Inferior parietal cortex (tissue), 1 donor: ENCODE data around the gene CPNE8.

ENCODE experiments used
- DNase-seq: peaks from one replicate; pipeline ENCODE4 v3.0.0-alpha.2; 2016; ENCODE audit errors: extremely low spot score

CPNE8 gene

DNA sequence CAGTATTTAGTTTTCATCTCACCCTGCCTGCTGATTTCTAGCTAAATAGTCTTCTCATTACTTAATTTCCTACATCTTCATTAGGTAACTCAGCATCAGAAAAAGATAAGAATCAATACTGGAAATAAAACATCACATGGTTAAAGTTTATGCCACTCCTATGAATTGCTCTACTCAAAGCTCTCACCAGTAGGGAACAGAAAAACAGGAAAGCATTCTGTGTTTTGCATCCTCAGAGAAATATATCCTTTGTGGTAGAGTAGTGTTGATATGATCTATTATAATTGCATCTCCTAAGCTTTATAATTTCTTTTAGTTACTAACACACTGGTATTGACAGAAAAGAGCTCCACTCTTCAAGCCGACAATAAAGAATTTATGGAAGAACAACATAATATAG, 9.9 kb downstream of the CPNE8 start:
- no peak for DNase-seq

GRCh38 chr12:38892976-38893375, 12.4 kb downstream of the CPNE8 start:
- DNase-seq, result no peak

DNA sequence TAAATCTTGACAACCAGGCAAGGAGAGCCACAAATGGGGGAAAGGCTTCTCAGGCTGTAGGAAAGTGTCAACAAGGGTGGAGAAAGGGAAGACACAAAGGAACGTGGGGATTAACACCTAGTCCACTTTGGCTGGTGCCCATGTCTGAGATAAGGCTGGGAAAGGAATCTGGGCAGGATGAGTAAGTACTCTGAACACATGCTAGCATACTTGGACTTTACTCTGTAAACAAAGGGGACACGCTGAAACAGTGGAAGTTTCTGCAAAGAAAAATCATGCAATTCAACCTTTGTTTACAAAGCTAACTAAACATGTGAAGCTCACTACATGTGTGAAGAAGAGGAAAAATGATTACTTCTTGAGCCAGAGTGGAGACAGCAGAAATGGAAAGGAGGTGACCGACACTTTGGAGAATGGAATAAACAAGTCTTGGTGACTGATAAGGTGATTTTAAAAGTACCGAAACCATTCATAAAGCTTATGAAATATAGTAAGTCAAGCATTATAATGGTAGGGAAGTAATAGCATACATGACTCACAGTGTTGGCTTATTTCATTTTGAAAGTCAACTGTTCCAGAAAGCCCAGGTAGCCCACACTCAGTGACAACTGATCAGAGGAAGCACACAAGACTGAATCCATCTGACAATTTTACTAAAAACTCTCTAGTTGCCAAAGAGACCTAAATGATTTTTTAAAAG, 13.2 kb downstream of the CPNE8 start:
- DNase-seq, result no peak

DNA sequence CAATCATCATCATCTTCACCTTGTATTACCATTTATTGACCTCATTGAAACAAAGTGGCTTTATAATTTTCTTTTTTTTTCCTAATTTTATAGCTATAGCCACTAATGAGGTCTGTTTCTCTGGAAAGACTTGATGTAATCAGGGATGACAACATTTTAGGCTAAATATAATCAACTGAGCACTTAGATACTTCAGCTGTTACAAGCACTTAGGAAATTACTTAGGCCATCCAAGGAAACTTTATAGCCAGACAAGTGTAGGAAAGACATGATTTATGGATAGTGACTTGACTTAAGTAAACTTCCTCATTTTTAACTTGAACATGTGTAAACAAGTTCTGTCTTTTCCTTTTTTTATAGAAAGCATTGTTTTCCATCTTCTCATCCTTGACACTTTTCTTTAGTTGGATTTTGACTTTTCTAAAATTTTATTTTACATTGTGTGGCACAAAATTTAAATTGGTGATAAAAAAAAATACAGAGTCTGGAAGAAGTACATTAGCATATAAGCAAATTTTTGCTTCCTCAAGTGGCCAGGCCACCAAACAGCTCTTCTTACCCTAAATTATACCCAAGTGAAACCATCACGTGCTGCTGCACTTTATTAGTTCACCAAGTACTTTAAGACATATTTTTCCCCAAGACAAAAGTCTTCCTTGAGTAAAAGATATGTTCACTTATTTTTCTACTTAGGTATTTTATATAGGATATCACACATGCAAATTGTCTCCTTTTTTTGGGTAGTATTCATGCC, 15.1 kb downstream of the CPNE8 start:
- no peak for DNase-seq

DNA sequence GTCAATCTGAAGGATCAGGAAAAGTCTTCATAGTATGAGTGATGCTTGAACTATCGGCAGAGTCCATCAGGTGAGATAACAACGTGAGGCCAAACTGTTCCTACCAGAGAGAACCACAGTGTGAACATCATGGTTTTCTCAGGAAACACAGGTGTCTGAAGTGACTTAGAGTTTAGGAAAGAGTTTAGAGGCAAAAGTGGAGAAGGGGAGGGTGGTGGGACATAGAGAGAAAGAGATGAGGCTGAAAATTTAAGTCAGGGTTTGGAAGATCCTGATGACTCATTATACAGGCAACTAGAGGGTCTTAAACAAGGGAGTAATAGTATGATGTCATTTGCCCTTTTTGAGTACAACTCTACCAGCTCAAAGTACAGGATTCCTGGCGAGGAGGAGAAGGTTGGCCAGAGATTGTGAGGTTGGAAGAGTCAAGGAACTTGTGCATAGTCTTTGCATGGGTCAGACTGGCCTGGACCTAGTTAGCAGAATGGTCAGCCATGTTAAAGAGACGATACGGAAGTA, 16.0 kb downstream of the CPNE8 start:
- no peak for DNase-seq

DNA sequence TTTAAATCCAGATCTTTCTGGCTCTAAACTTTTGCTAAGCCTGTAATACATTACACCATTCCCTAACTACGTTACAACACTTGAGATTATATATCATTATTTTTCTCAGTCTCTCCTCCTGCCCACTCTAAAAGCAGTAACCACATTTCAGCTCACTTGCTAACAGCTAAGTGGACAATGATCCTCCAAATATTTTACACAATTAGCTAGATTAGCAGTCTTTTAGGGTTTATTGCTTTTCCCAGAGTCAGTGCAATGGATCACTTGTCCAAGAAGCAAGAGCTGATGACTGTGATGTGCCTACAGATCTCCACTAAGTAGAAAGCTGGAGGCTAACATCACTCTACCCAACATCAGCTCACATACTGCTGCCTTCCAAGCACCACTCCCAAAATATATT, 17.6 kb downstream of the CPNE8 start:
- DNase-seq, result no peak

GRCh38 chr12:38886931-38887330, 18.5 kb downstream of the CPNE8 start:
- no peak for DNase-seq

DNA sequence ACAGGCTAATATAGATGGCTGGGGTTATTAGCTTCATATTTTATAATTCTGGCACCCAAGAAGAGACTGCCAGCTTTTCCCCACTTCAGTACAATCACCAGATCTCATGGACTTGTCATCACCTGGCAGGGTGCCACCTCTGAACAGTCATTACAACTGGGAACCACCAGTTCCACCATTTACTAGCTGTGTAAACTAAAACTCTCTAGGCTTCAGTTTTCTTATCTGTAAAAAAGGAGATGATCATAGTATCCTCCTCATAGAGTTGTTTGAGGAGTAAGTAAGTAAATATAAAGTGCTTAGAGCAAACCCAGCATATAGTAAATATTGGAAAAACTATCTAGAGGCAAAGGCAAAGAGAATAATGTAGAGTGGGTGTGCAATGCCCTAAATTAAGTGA, 19.3 kb downstream of the CPNE8 start:
- no peak for DNase-seq

- no peak for DNase-seq
Observed at GRCh38 chr12:38884666-38885065, 20.7 kb downstream of the CPNE8 start.

DNA sequence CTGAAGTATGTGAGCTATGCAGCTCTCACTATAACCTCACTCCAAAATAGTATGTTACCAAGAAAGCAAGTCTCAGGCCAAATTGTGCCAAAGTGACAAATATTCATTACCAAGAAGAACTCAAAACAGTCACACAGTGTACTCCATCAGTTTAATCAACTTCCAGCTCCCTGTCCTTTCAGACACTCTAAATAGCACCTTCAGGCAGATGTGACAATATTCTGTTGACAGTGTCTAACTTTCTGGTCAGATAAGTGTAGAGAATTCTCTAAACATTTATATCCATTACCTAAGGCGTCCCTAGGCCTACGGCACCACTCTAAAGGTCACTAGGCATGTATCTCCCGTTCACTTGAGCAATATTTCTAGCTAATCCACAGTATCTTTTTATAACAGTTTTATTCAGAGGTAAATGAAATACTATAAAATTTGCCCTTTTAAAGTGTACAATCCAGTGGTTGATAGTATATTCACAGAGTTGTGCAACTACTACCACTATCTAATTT, 21.7 kb downstream of the CPNE8 start:
- no peak for DNase-seq

- no peak for DNase-seq
Observed at GRCh38 chr12:38880288-38880687, 25.1 kb downstream of the CPNE8 start.

DNA sequence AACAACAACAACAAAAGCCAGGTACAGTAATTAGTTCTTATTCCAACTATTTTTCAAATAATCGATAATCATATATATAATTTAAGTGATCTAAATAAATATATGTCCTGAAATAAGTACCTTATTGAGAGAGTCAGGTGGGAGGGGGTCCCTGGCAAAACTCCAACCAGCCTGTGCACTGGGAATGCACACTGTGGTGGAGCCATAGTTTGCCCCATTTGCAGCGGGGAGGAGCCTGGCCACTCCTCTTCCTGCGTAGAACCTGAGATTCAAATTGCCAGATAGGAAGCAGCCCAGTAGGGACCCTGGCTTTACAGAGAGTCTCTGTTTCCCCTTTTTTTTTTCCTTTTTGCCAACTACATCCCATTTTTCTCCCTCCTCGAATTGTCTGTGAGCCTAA, 26.4 kb downstream of the CPNE8 start:
- no peak for DNase-seq

- DNase-seq, result no peak
Observed at GRCh38 chr12:38878333-38878705, 27.1 kb downstream of the CPNE8 start.

- DNase-seq, result no peak
Observed at GRCh38 chr12:38875586-38876228, 29.7 kb downstream of the CPNE8 start.

- no peak for DNase-seq
Observed at GRCh38 chr12:38872561-38872960, 32.8 kb downstream of the CPNE8 start.

- no peak for DNase-seq
Observed at GRCh38 chr12:38872156-38872555, 33.2 kb downstream of the CPNE8 start.

DNA sequence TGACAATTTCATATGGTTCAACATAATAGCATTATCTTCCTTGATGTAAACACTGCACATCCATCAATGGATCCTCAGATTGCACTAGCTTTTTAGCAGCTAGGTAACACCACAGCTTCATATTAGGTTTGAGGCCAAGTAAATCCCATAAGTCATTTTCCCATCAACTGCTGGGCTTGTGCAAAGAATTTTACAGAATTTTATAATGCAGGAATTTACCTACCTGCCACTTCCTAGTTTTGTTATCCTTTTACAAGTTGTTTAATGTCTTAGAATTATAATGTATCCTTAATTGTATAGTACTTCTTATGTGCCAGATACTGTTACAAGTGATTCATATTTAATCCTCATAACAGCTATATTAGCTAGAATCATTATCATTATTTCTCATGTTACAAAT, 36.4 kb downstream of the CPNE8 start:
- no peak for DNase-seq

GRCh38 chr12:38850461-38850860, 54.9 kb downstream of the CPNE8 start:
- DNase-seq, result no peak

DNA sequence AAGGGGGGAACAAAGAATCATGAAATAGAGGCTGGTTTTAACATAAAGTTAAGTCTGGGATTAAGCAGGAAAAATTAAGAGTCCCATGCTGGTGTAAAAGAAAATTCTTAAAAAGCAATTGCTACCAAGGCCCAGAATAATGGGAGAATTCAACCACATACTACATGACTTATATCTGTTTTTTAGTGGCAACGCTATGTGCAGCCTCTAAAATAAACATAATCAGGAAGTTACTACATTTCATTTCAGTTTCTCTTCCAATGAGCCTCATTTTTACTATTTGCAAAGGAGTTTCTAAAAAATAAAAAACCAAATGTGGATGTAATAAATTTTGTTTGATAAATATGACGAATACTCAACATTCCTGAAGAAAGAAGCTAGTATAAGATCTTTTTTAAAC, 58.1 kb downstream of the CPNE8 start:
- no peak for DNase-seq

DNA sequence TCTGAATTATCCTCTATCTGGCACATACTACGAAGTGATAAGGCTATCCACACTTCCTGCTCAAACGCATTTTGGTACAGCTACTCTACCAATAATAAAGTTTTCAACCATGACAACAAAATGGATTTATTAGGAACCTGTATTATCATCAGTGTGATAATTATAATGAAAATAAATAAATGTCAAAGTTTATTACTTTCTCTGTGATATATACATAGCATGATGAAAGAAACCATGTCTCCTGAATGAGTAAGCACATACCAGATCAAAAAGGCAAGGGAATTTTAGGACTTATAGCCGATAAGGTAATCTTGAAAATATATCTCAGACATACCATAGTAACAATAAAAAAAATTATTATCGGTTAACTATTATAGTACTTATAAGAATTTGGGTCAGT, 61.1 kb downstream of the CPNE8 start:
- no peak for DNase-seq

DNA sequence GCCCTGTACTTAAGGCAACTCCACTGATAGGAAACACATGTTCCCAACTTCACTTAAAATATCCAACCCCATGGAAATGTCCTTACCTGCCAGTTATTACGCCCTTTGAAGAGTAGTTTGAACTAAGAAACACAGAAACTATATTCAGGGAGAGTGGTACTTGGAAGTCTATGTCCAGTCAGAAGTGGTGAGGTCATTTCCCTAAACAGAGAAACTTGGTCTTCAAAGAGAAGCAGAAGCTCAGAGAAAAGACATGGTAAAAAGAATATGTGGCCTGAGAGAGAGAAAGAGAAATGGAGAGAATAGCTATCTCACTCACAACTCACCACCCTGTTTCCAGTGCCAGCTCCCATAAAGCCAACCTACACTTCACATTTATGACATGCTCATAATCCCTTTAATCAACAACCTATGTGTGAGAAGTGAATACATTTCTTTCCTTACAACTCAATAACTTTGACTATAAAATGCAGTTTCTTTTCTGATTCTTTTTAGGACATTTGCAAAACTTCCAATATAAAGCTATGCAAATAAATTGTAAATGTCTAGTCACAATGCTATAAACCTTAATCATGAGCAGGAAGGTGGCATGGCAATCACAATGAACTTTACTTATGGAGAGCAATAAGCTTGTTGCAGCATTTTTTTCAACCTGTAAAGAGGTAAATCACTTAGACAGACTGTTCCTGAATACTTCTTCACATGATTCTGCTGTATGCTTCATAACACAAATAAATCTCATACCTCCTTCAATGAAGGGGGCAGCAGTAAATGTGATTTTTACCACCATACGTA, 67.1 kb downstream of the CPNE8 start:
- DNase-seq, result no peak

DNA sequence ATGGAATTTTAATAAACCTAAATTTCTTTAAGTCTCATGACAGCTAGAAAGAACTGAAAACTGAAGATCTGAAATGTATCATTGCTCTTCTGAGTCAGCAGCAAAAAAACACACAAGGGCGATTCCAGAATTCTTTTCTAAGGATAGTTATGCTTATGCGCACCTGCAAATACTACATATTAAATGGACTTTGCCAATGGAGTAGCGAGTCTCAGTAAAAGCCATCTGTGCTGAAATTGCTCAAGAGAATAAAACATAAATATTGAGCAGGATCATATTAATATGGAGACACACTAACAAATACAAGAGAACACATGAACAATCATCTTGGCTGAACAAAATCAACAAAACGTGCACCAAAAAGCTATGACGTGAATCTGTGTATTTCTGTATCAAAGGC, 73.7 kb downstream of the CPNE8 start:
- no peak for DNase-seq
